Loucy (cell line): Measurements from ENCODE around the gene ADAMTS16.

Experiments
- H2AFZ ChIP-seq: fragments of 200-600 bp; sonication (generic); 2 replicates; pipeline ENCODE4 v1.6.0; 2016; ENCODE audit warnings: antibody characterized with exemption, mild to moderate bottlenecking, low read length, moderate library complexity
- H3F3A ChIP-seq: fragments of 200-600 bp; 2 replicates; pipeline ENCODE4 v1.6.0; 2016; ENCODE audit warnings: antibody characterized with exemption, low read depth, mild to moderate bottlenecking
- H3K27me3 ChIP-seq: fragments of 200-600 bp; sonication (generic); 2 replicates; pipeline ENCODE4 v1.6.1; 2014; ENCODE audit warnings: low read length, mild to moderate bottlenecking; ENCODE audit not compliant: insufficient read depth, poor library complexity, severe bottlenecking
- H3K36me3 ChIP-seq: fragments of 200-600 bp; sonication (generic); 2 replicates; pipeline ENCODE4 v1.6.1; 2016; ENCODE audit warnings: low read length; ENCODE audit not compliant: insufficient read depth
- H3K4me1 ChIP-seq: fragments of 200-600 bp; sonication (generic); 2 replicates; pipeline ENCODE4 v1.5.1; 2014; ENCODE audit warnings: low read length, mild to moderate bottlenecking; ENCODE audit not compliant: insufficient read depth, poor library complexity, severe bottlenecking
- H3K4me2 ChIP-seq: fragments of 200-600 bp; sonication (generic); 2 replicates; pipeline ENCODE4 v1.6.0; 2014; ENCODE audit warnings: antibody characterized with exemption, low read length, low read depth, mild to moderate bottlenecking; ENCODE audit not compliant: poor library complexity, severe bottlenecking
- H3K4me3 ChIP-seq: fragments of 200-600 bp; sonication (generic); 2 replicates; pipeline ENCODE4 v1.5.1; 2014; ENCODE audit warnings: low read length, mild to moderate bottlenecking, mixed read lengths; ENCODE audit not compliant: poor library complexity, severe bottlenecking
- H3K79me2 ChIP-seq: fragments of 200-600 bp; sonication (generic); 2 replicates; pipeline ENCODE4 v1.6.1; 2014; ENCODE audit warnings: low read length; ENCODE audit not compliant: insufficient read depth
- H3K9ac ChIP-seq: fragments of 200-600 bp; sonication (generic); 2 replicates; pipeline ENCODE4 v1.6.0; 2014; ENCODE audit warnings: mild to moderate bottlenecking, low read depth, low read length, moderate library complexity; ENCODE audit not compliant: poor library complexity, severe bottlenecking
- H3K9me2 ChIP-seq: fragments of 200-600 bp; sonication (generic); replicated peaks from 2 replicates; pipeline ENCODE4 v1.6.1; 2016; ENCODE audit warnings: low read depth, low read length, mixed read lengths
- H3K9me3 ChIP-seq: fragments of 200-600 bp; sonication (generic); 2 replicates; pipeline ENCODE4 v1.6.1; 2014; ENCODE audit warnings: mild to moderate bottlenecking, antibody characterized with exemption, low read length, low read depth; ENCODE audit not compliant: insufficient read depth
- H4K20me1 ChIP-seq: fragments of 200-600 bp; sonication (generic); 2 replicates; pipeline ENCODE4 v1.6.0; 2014; ENCODE audit warnings: antibody characterized with exemption, low read length, mild to moderate bottlenecking; ENCODE audit not compliant: insufficient read depth, poor library complexity, severe bottlenecking
- EZH2phosphoT487 ChIP-seq: fragments of 200-600 bp; IDR thresholded peaks from 2 replicates; pipeline ENCODE4 v1.6.1; 2018; ENCODE audit warnings: antibody characterized with exemption, mild to moderate bottlenecking, moderate library complexity, borderline replicate concordance
- TF ChIP-seq, protein P1 (sequence below): fragments of 200-600 bp; sonication (generic); conservative IDR thresholded peaks from 2 replicates; pipeline ENCODE4 v1.5.1; 2014; ENCODE audit warnings: mild to moderate bottlenecking, antibody characterized with exemption, low read length

The ADAMTS16 gene

DNA sequence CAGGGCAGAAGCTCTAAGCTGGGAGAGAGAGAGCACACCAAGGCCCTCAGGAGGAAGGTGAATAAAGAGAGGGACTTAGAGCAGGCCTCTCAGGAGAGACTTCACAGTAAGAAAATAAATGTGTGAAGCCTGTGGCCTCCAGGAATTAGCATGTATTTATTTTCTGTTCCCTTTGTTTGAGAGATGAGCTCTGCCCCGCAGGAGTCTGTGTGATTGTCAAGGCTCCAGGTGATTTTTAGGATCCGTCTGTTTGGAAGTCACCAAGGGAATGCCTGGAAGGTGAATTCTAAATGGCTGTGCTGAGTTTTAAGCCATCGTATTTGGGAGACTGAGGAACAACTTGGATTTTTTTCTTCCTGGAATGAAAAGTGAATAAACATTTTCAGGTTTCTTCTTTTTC lies 174.0 kb downstream of the ADAMTS16 start:
- H3F3A ChIP-seq: no peaks in the 10 kb centered on the region
- H3K79me2 ChIP-seq: no peaks in the 10 kb centered on the region
- H3K36me3 ChIP-seq: no peaks in the 10 kb centered on the region
- H4K20me1 ChIP-seq: no peaks in the 10 kb centered on the region
- H3K9me2 ChIP-seq: no peaks in the 10 kb centered on the region
- H2AFZ ChIP-seq: no peak overlapping the region
- no peaks in the 10 kb centered on the region for H3K4me1 ChIP-seq
- H3K9me3 ChIP-seq: peaks cover 5% of the 10 kb centered on the region; the same call in 1 of the 2 replicates
- no peak overlapping the region for H3K4me3 ChIP-seq
- no peak overlapping the region for H3K4me2 ChIP-seq
- TF ChIP-seq, protein P1, sequence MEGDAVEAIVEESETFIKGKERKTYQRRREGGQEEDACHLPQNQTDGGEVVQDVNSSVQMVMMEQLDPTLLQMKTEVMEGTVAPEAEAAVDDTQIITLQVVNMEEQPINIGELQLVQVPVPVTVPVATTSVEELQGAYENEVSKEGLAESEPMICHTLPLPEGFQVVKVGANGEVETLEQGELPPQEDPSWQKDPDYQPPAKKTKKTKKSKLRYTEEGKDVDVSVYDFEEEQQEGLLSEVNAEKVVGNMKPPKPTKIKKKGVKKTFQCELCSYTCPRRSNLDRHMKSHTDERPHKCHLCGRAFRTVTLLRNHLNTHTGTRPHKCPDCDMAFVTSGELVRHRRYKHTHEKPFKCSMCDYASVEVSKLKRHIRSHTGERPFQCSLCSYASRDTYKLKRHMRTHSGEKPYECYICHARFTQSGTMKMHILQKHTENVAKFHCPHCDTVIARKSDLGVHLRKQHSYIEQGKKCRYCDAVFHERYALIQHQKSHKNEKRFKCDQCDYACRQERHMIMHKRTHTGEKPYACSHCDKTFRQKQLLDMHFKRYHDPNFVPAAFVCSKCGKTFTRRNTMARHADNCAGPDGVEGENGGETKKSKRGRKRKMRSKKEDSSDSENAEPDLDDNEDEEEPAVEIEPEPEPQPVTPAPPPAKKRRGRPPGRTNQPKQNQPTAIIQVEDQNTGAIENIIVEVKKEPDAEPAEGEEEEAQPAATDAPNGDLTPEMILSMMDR: no peak
- no peak for TF ChIP-seq EZH2phosphoT487
- H3K9ac ChIP-seq: no peak overlapping the region
- H3K27me3 ChIP-seq: no peaks in the 10 kb centered on the region

DNA sequence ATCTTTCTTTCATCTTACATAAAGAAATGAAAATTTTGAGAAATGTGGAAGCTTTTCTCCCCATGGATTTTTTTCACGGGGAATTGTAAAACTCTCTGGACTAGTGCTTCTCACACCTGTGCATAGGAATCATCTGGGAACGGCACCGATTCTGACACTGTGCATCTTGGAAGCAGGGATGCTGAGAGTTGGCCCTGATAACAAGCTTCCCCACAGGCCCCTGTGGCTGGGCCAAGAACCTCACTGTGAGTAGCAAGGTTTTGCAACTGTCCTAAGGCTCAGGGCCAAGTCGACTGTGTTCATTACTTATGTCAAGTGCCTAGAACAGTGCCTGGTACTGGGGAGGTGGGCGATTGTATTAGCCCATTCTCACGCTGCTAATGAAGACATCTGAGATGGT lies 174.5 kb downstream of the ADAMTS16 start:
- H3K4me3 ChIP-seq: no peak overlapping the region

DNA sequence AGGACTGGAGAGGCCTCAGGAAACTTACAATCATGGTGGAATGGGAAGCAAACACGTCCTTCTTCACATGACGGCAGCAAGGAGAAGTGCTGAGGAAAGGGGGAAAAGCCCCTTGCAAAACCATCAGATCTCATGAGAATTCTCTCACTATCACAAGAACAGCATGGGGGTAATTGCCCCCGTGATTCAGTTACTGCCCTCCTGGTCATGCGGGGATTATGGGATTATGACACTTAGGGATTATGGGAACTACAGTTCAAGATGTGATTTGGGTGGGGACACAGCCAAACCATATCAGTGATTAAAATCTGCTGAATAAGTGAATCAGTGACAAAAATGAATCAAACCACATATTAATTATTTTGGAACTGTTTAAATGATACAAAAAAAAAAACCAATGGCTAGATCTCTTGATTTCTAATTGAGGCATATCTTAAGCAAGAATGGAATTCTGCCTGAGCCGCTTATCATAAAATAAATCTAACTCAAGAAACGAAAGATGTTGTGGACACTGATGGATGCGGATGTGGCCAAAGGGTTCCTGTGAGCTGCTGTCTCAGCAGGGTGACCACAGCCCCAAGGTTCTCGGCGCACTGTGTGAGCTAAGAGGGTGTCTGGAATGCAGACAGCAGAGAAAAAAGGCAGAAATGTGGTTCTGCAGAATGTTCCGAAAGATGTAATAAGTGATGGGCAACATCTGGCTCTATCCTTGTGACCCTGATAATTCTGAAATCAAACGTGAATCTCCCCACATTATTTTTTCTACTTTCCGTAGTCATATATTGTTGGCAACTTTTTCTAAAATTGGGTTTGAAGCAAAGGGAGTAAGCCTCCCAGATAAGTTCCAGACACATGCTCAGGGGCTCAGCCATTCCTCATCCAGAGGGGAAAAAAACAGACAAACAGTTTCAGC lies 175.2 kb downstream of the ADAMTS16 start:
- Histone ChIP-seq H3K27me3 (no peaks in the 10 kb centered on the region), H3K9me3 (peaks cover 5% of the 10 kb centered on the region; the same call in 1 of the 2 replicates), H3F3A (no peaks in the 10 kb centered on the region), H3K4me2 (no peak overlapping the region), H4K20me1 (no peaks in the 10 kb centered on the region), H2AFZ (no peak overlapping the region), H3K9me2 (no peaks in the 10 kb centered on the region), H3K9ac (no peak overlapping the region), H3K36me3 (no peaks in the 10 kb centered on the region), H3K4me1 (no peaks in the 10 kb centered on the region), H3K4me3 (no peak overlapping the region), H3K79me2 (no peaks in the 10 kb centered on the region)
- no peak for TF ChIP-seq EZH2phosphoT487
- TF ChIP-seq, protein P1: no peak

More for the DNA sequence above, 174.5 kb downstream of the ADAMTS16 start:
- H3K27me3 ChIP-seq: no peaks in the 10 kb centered on the region
- H3F3A ChIP-seq: no peaks in the 10 kb centered on the region
- peaks cover 5% of the 10 kb centered on the region; the same call in 1 of the 2 replicates for H3K9me3 ChIP-seq
- H2AFZ ChIP-seq: no peak overlapping the region
- TF ChIP-seq EZH2phosphoT487: no peak
- TF ChIP-seq, protein P1: no peak
- H3K9ac ChIP-seq: no peak overlapping the region
- no peaks in the 10 kb centered on the region for H3K36me3 ChIP-seq
- H4K20me1 ChIP-seq: no peaks in the 10 kb centered on the region
- no peaks in the 10 kb centered on the region for H3K9me2 ChIP-seq
- H3K4me2 ChIP-seq: no peak overlapping the region
- H3K79me2 ChIP-seq: no peaks in the 10 kb centered on the region
- no peaks in the 10 kb centered on the region for H3K4me1 ChIP-seq
